HepG2 (cell line): ENCODE data around the gene ESYT1. TPM values are rescaled to one million over a fixed set of nuclear protein-coding genes. Genes with fewer than 3 reads are reported as not detected.

Experiments
- AGO2 ChIP-seq: fragments of 200-400 bp; formaldehyde crosslinking; optimal IDR thresholded peaks from 2 replicates; pipeline ENCODE3; 2017; ENCODE audit warnings: mild to moderate bottlenecking, low read depth, low read length, moderate library complexity
- CBX5 ChIP-seq: sonication (generic); formaldehyde crosslinking; IDR thresholded peaks from 2 replicates; pipeline ENCODE4 v1.4.0; 2020; ENCODE audit warnings: missing genetic modification reagents, borderline replicate concordance
- ETV6 ChIP-seq: sonication (generic); formaldehyde crosslinking; conservative IDR thresholded peaks from 2 replicates; pipeline ENCODE4 v1.4.0; 2020; ENCODE audit warnings: missing genetic modification reagents
- FOXK2 ChIP-seq: fragments of 450-650 bp; IDR thresholded peaks from 2 replicates; pipeline ENCODE4 v1.6.1; 2016
- GTF3A ChIP-seq: sonication (generic); formaldehyde crosslinking; conservative IDR thresholded peaks from 2 replicates; pipeline ENCODE4 v1.4.0; 2020; ENCODE audit warnings: mild to moderate bottlenecking, missing genetic modification reagents
- HCFC1 ChIP-seq: fragments of 150-350 bp; IDR thresholded peaks from 2 replicates; pipeline ENCODE4 v1.6.1; 2014; ENCODE audit warnings: low read depth, low read length
- HDAC1 ChIP-seq: sonication (generic); formaldehyde crosslinking; IDR thresholded peaks from 2 replicates; pipeline ENCODE4 v1.5.1; 2020; ENCODE audit warnings: mild to moderate bottlenecking, missing genetic modification reagents
- JUNB ChIP-seq: sonication (generic); formaldehyde crosslinking; IDR thresholded peaks from 2 replicates; pipeline ENCODE4 v1.8.0; 2022; ENCODE audit warnings: missing genetic modification reagents, mild to moderate bottlenecking, borderline replicate concordance
- KLF12 ChIP-seq: sonication (generic); formaldehyde crosslinking; IDR thresholded peaks from 2 replicates; pipeline ENCODE4 v1.4.0; 2020; ENCODE audit warnings: missing genetic modification reagents, borderline replicate concordance
- KLF6 ChIP-seq: IDR thresholded peaks from 2 replicates; pipeline ENCODE4 v1.8.0; 2016; ENCODE audit warnings: missing biosample characterization, missing genetic modification reagents
- MXI1 ChIP-seq: IDR thresholded peaks from 3 replicates; pipeline ENCODE4 v1.6.1; 2012; ENCODE audit warnings: low read depth, low read length, inconsistent platforms, borderline replicate concordance
- NFE2L2 ChIP-seq: fragments of 150-350 bp; IDR thresholded peaks from 2 replicates; pipeline ENCODE4 v1.6.1; 2014; ENCODE audit warnings: low read length
- RORA ChIP-seq: sonication (generic); formaldehyde crosslinking; IDR thresholded peaks from 2 replicates; pipeline ENCODE4 v1.5.0; 2020; ENCODE audit warnings: mild to moderate bottlenecking, missing genetic modification reagents, moderate library complexity
- YEATS4 ChIP-seq: sonication (generic); formaldehyde crosslinking; IDR thresholded peaks from 2 replicates; pipeline ENCODE4 v1.4.0; 2020; ENCODE audit warnings: missing genetic modification reagents, borderline replicate concordance
- ZNF253 ChIP-seq: sonication (generic); formaldehyde crosslinking; IDR thresholded peaks from 2 replicates; pipeline ENCODE4 v1.8.0; 2022; ENCODE audit warnings: mild to moderate bottlenecking, missing genetic modification reagents, borderline replicate concordance
- ZNF343 ChIP-seq: sonication (generic); formaldehyde crosslinking; IDR thresholded peaks from 2 replicates; pipeline ENCODE4 v1.4.0; 2020; ENCODE audit warnings: mild to moderate bottlenecking, missing genetic modification reagents
- ZNF589 ChIP-seq: sonication (generic); formaldehyde crosslinking; conservative IDR thresholded peaks from 2 replicates; pipeline ENCODE4 v1.8.0; 2022; ENCODE audit warnings: mild to moderate bottlenecking, moderate library complexity, missing genetic modification reagents
- ZNF674 ChIP-seq: sonication (generic); formaldehyde crosslinking; IDR thresholded peaks from 2 replicates; pipeline ENCODE4 v1.5.0; 2020; ENCODE audit warnings: low read depth, mild to moderate bottlenecking, missing genetic modification reagents
- ZNF878 ChIP-seq: sonication (generic); formaldehyde crosslinking; IDR thresholded peaks from 2 replicates; pipeline ENCODE4 v1.8.1; 2023; ENCODE audit warnings: mild to moderate bottlenecking, missing genetic modification reagents, moderate library complexity
- polyA plus RNA-seq, 8 experiments: library from polyadenylated mRNA; depleted of rRNA in 3 of 8; stranded (reverse) in 7 of 8; unstranded in 1 of 8; fragments of >200 nt; fragmentation: Illumina TruSeq in 4 of 8; extraction: Trizol in 4 of 8; gene quantifications; 2 replicates each; pipeline versions ENCODE4 v1.2.1 to v1.2.3, GENCODE V29; 2011 to 2016; ENCODE audit warnings: low read depth in 4 of 8, missing spikeins in 1 of 8, mixed read lengths in 1 of 8; ENCODE audit not compliant: insufficient read depth in 1 of 8
- total RNA-seq, 5 experiments: library from RNA; depleted of rRNA; stranded (reverse); fragments of >200 nt; fragmentation: Illumina TruSeq; extraction: Trizol; gene quantifications; 2 replicates each; pipeline ENCODE4 v1.2.3, GENCODE V29; 2016; ENCODE audit warnings: low read depth in 1 of 5
- TF ChIP-seq, protein P1 (sequence below): fragments of 450-650 bp; IDR thresholded peaks from 2 replicates; pipeline ENCODE4 v1.6.1; 2017; ENCODE audit warnings: mild to moderate bottlenecking
- TF ChIP-seq, protein P2 (sequence below): sonication (generic); formaldehyde crosslinking; IDR thresholded peaks from 2 replicates; pipeline ENCODE4 v1.9.0; 2021; ENCODE audit warnings: missing genetic modification reagents, mild to moderate bottlenecking, borderline replicate concordance
- TF ChIP-seq, protein P3 (sequence below): sonication (generic); formaldehyde crosslinking; IDR thresholded peaks from 2 replicates; pipeline ENCODE4 v1.5.0; 2020; ENCODE audit warnings: missing genetic modification reagents
- TF ChIP-seq, protein P4 (sequence below): sonication (generic); formaldehyde crosslinking; IDR thresholded peaks from 2 replicates; pipeline ENCODE4 v1.5.1; 2020; ENCODE audit warnings: missing genetic modification reagents, mild to moderate bottlenecking, borderline replicate concordance
- TF ChIP-seq, protein P5 (sequence below): sonication (generic); formaldehyde crosslinking; IDR thresholded peaks from 2 replicates; pipeline ENCODE4 v1.8.0; 2022; ENCODE audit warnings: mild to moderate bottlenecking, missing genetic modification reagents, moderate library complexity

Gene ESYT1
- total and polyA plus RNA-seq, 2 of the 13 experiments (the other 11 are each of a cell fraction or from before 2014, with no cell fraction given): 66.9 to 71.0 TPM

DNA sequence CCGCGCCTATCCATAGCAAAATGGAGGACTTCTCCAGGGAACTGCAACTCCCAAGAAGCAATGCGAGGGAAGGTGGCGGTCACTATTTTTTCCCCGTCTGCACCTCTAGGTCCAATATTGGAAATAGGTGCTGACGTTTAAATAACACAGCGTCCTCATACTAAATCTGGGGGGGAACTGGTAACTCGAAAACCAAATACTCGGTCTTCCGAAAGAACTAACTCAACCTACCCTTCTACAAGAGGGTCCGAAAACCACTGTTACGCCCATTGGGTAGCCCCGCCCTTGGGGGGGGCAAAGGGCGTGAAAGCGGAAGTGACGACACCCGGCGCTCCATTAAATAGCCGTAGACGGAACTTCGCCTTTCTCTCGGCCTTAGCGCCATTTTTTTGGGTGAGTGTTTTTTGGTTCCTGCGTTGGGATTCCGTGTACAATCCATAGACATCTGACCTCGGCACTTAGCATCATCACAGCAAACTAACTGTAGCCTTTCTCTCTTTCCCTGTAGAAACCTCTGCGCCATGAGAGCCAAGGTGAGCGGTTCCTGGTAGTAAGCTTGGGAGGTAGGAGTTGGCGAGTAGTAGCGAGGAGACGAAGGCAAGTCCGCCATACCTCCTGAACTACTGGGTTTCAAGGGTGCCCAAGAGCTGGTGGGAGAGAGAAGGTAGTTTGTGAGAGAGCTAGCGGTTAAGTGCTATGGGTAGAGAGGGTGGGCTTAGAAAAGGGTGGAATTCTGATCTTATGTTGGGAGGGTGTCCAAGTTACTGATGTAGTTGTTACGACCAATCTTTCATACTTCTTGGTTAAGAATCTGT is 11.6 kb upstream of the ESYT1 start, which contains the start of gene RPL41 (continued):
- TF ChIP-seq, protein P1, sequence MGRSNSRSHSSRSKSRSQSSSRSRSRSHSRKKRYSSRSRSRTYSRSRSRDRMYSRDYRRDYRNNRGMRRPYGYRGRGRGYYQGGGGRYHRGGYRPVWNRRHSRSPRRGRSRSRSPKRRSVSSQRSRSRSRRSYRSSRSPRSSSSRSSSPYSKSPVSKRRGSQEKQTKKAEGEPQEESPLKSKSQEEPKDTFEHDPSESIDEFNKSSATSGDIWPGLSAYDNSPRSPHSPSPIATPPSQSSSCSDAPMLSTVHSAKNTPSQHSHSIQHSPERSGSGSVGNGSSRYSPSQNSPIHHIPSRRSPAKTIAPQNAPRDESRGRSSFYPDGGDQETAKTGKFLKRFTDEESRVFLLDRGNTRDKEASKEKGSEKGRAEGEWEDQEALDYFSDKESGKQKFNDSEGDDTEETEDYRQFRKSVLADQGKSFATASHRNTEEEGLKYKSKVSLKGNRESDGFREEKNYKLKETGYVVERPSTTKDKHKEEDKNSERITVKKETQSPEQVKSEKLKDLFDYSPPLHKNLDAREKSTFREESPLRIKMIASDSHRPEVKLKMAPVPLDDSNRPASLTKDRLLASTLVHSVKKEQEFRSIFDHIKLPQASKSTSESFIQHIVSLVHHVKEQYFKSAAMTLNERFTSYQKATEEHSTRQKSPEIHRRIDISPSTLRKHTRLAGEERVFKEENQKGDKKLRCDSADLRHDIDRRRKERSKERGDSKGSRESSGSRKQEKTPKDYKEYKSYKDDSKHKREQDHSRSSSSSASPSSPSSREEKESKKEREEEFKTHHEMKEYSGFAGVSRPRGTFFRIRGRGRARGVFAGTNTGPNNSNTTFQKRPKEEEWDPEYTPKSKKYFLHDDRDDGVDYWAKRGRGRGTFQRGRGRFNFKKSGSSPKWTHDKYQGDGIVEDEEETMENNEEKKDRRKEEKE: no peak
- TF ChIP-seq YEATS4 (CRISPR knock-in tag) (peak; percentile 89), RORA (CRISPR knock-in tag) (no peak), ZNF343 (CRISPR knock-in tag) (peak; percentile 79; the same call in 1 of the 2 replicates), GTF3A (CRISPR knock-in tag) (no peak), AGO2 (peak; percentile 37), ZNF878 (CRISPR knock-in tag) (peak; percentile 6; the same call in 1 of the 2 replicates), ETV6 (CRISPR knock-in tag) (peak; percentile 84; the same call in 1 of the 2 replicates), FOXK2 (no peak), JUNB (CRISPR knock-in tag) (no peak), KLF6 (CRISPR knock-in tag) (peak; percentile 92), KLF12 (CRISPR knock-in tag) (peak; percentile 92), ZNF589 (CRISPR knock-in tag) (no peak), HDAC1 (peak; percentile 25; the same call in 1 of the 2 replicates), MXI1 (peak; percentile 80; the same call in 1 of the 3 replicates), ZNF674 (CRISPR knock-in tag) (no peak), CBX5 (CRISPR knock-in tag) (peak; percentile 61; the same call in 1 of the 2 replicates), NFE2L2 (no peak), HCFC1 (peak; percentile 68), ZNF253 (no peak)
- TF ChIP-seq, protein P2, sequence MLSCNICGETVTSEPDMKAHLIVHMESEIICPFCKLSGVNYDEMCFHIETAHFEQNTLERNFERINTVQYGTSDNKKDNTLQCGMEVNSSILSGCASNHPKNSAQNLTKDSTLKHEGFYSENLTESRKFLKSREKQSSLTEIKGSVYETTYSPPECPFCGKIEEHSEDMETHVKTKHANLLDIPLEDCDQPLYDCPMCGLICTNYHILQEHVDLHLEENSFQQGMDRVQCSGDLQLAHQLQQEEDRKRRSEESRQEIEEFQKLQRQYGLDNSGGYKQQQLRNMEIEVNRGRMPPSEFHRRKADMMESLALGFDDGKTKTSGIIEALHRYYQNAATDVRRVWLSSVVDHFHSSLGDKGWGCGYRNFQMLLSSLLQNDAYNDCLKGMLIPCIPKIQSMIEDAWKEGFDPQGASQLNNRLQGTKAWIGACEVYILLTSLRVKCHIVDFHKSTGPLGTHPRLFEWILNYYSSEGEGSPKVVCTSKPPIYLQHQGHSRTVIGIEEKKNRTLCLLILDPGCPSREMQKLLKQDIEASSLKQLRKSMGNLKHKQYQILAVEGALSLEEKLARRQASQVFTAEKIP (CRISPR knock-in tag): no peak
- TF ChIP-seq, protein P3, sequence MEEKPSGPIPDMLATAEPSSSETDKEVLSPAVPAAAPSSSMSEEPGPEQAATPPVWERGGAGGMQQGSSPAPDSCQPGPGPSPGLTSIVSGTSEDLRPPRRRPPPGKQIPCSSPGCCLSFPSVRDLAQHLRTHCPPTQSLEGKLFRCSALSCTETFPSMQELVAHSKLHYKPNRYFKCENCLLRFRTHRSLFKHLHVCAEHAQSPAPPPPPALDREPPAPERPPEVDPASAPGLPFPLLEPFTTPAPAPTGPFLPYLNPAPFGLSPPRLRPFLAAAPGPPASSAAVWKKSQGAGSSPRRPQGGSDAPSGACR (CRISPR knock-in tag): peak; percentile 45; the same call in 1 of the 2 replicates
- TF ChIP-seq, protein P4, sequence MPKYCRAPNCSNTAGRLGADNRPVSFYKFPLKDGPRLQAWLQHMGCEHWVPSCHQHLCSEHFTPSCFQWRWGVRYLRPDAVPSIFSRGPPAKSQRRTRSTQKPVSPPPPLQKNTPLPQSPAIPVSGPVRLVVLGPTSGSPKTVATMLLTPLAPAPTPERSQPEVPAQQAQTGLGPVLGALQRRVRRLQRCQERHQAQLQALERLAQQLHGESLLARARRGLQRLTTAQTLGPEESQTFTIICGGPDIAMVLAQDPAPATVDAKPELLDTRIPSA: no peak
- TF ChIP-seq, protein P5, sequence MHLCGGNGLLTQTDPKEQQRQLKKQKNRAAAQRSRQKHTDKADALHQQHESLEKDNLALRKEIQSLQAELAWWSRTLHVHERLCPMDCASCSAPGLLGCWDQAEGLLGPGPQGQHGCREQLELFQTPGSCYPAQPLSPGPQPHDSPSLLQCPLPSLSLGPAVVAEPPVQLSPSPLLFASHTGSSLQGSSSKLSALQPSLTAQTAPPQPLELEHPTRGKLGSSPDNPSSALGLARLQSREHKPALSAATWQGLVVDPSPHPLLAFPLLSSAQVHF (CRISPR knock-in tag): no peak
